Lower leg skin (tissue), 3 donors: ENCODE measurements around the gene GLA.

Experiments used
- CTCF ChIP-seq, 3 donors: fragments of 450-650 bp; IDR thresholded peaks; one replicate each; pipeline ENCODE4 v1.5.1; 2016; ENCODE audit warnings: antibody characterized with exemption in 3 of 3, mild to moderate bottlenecking in 3 of 3, moderate library complexity in 2 of 3
- POLR2A ChIP-seq, 2 donors: fragments of 450-650 bp; IDR thresholded peaks; one replicate each; pipeline ENCODE4 v1.6.1; 2016 to 2017; ENCODE audit warnings: antibody characterized with exemption in 2 of 2, mild to moderate bottlenecking in 1 of 2, moderate library complexity in 1 of 2

- TF ChIP-seq CTCF (IDR thresholded peaks at IDR 0.05): no peak
- no peak for TF ChIP-seq POLR2A (IDR thresholded peaks at IDR 0.05)
These were observed 38.9 kb downstream of the GLA start for GRCh38 chrX:101368800-101369199.
